ENCODE results near the gene MATK. TPM values are rescaled to one million over a fixed set of nuclear protein-coding genes. Genes with fewer than 3 reads are reported as not detected.

The MATK gene
- total RNA-seq, 2 donors from 2014 or later = 5.7 to 5.8 TPM

- WGBS, 2 experiments (ENCODE audit: insufficient coverage in 1 of 2, insufficient read length in 1 of 2) = 88% methylated on average over 14 to 19 of the region's 19 CpGs
- H3K27ac Mint-ChIP-seq = no peak overlapping the region
- H3K9me3 ChIP-seq (ENCODE audit: control insufficient read depth, low read length) = no peaks in the 10 kb centered on the region
- DNase-seq = no peak
- no peaks in the 10 kb centered on the region for H3K36me3 ChIP-seq (ENCODE audit: control insufficient read depth, insufficient read depth, low read length)
- H3K4me3 ChIP-seq (ENCODE audit: low read length) = no peak overlapping the region
- no peak for TF ChIP-seq CTCF (conservative IDR thresholded peaks at IDR 0.05)
- no peaks in the 10 kb centered on the region for H3K4me1 Mint-ChIP-seq
- no peak overlapping the region for H3K27ac ChIP-seq (ENCODE audit: low read depth, low read length)
- no peak overlapping the region for H3K9ac ChIP-seq (ENCODE audit: extremely low read depth, low read length, poor library complexity, severe bottlenecking)
- H3K4me3 Mint-ChIP-seq = no peak overlapping the region
- no peaks in the 10 kb centered on the region for H3K4me1 ChIP-seq (ENCODE audit: control insufficient read depth, insufficient read depth, low read length)
- H3K27me3 Mint-ChIP-seq (ENCODE audit: insufficient read depth) = no peaks in the 10 kb centered on the region
- H3K9me3 Mint-ChIP-seq = no peaks in the 10 kb centered on the region
- no peaks in the 10 kb centered on the region for H3K27me3 ChIP-seq (ENCODE audit: control insufficient read depth, insufficient read depth, low read length, poor library complexity, severe bottlenecking)
- H3K36me3 Mint-ChIP-seq (ENCODE audit: low read depth) = no peaks in the 10 kb centered on the region
Observed at GRCh38 chr19:3831601-3832000, 45.4 kb upstream of the MATK start.

- H3K9ac ChIP-seq (ENCODE audit: extremely low read depth, low read length, poor library complexity, severe bottlenecking) = no peak overlapping the region
- H3K36me3 ChIP-seq (ENCODE audit: control insufficient read depth, insufficient read depth, low read length) = no peaks in the 10 kb centered on the region
- no peaks in the 10 kb centered on the region for H3K4me1 ChIP-seq (ENCODE audit: control insufficient read depth, insufficient read depth, low read length)
- H3K4me3 Mint-ChIP-seq = no peak overlapping the region
- WGBS, 2 experiments (ENCODE audit: insufficient coverage in 1 of 2, insufficient read length in 1 of 2) = 89 to 94% methylated on average over 29 to 45 of the region's 45 CpGs
- DNase-seq = no peak
- no peak overlapping the region for H3K27ac ChIP-seq (ENCODE audit: low read depth, low read length)
- no peaks in the 10 kb centered on the region for H3K27me3 Mint-ChIP-seq (ENCODE audit: insufficient read depth)
- H3K9me3 ChIP-seq (ENCODE audit: control insufficient read depth, low read length) = no peaks in the 10 kb centered on the region
- H3K27me3 ChIP-seq (ENCODE audit: control insufficient read depth, insufficient read depth, low read length, poor library complexity, severe bottlenecking) = no peaks in the 10 kb centered on the region
- H3K36me3 Mint-ChIP-seq (ENCODE audit: low read depth) = no peaks in the 10 kb centered on the region
- H3K4me3 ChIP-seq (ENCODE audit: low read length) = no peak overlapping the region
- no peaks in the 10 kb centered on the region for H3K9me3 Mint-ChIP-seq
- TF ChIP-seq CTCF (conservative IDR thresholded peaks at IDR 0.05) = no peak
- H3K27ac Mint-ChIP-seq = no peak overlapping the region
- H3K4me1 Mint-ChIP-seq = no peaks in the 10 kb centered on the region
Observed at GRCh38 chr19:3830621-3831589, 44.7 kb upstream of the MATK start.

DNA sequence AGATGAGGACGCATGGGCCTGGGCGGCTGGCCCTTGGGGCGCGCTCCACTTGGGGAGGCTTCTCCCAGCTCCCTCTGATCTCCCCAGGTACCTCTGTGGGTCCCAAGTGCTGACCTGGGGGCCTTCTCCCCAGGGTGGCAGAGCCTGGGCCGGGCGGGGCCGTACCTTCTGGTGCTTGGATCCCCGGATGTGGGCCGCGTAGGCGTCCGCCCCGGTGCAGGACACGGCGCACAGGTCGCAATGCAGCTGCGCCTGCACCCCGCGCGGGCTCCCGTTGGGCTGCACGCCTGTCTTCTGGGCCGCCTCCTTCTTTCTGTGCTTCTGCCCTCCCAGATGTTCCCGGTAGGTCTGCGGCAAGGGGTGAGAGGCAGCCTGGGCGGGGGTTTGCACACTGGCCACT lies 41.1 kb upstream of the MATK start:
- H3K36me3 ChIP-seq (ENCODE audit: control insufficient read depth, insufficient read depth, low read length) = no peaks in the 10 kb centered on the region
- no peaks in the 10 kb centered on the region for H3K36me3 Mint-ChIP-seq (ENCODE audit: low read depth)
- no peak overlapping the region for H3K4me3 ChIP-seq (ENCODE audit: low read length)
- H3K27me3 Mint-ChIP-seq (ENCODE audit: insufficient read depth) = peaks cover 7% of the 10 kb centered on the region
- 94 to 99% methylated on average over 13 to 26 of the region's 26 CpGs for WGBS, 2 experiments (ENCODE audit: insufficient coverage in 1 of 2, insufficient read length in 1 of 2)
- no peak for DNase-seq
- peaks cover 5% of the 10 kb centered on the region for H3K27me3 ChIP-seq (ENCODE audit: control insufficient read depth, insufficient read depth, low read length, poor library complexity, severe bottlenecking)
- H3K9me3 ChIP-seq (ENCODE audit: control insufficient read depth, low read length) = no peaks in the 10 kb centered on the region
- no peak for TF ChIP-seq CTCF (conservative IDR thresholded peaks at IDR 0.05)
- H3K9ac ChIP-seq (ENCODE audit: extremely low read depth, low read length, poor library complexity, severe bottlenecking) = no peak overlapping the region
- H3K4me3 Mint-ChIP-seq = no peak overlapping the region
- no peaks in the 10 kb centered on the region for H3K4me1 Mint-ChIP-seq
- no peaks in the 10 kb centered on the region for H3K4me1 ChIP-seq (ENCODE audit: control insufficient read depth, insufficient read depth, low read length)
- H3K27ac ChIP-seq (ENCODE audit: low read depth, low read length) = no peak overlapping the region
- no peak overlapping the region for H3K27ac Mint-ChIP-seq
- no peaks in the 10 kb centered on the region for H3K9me3 Mint-ChIP-seq
